GM12873 (cell line): Measurements from ENCODE around the gene UBL4B.

Experiments
- CTCF ChIP-seq: IDR thresholded peaks from 2 replicates; pipeline ENCODE4 v1.5.1; 2012; ENCODE audit warnings: low read depth, mild to moderate bottlenecking, moderate library complexity, low read length, control low read depth; ENCODE audit not compliant: insufficient read depth; ENCODE audit errors: missing control alignments

Gene UBL4B

GRCh38 chr1:110068646-110069403, 43.4 kb upstream of the UBL4B start:
- TF ChIP-seq CTCF = no peak

GRCh38 chr1:110069404-110070281, 42.6 kb upstream of the UBL4B start:
- no peak for TF ChIP-seq CTCF

GRCh38 chr1:110070282-110070669, 42.0 kb upstream of the UBL4B start:
- TF ChIP-seq CTCF = no peak

GRCh38 chr1:110070671-110071242, 41.5 kb upstream of the UBL4B start, which contains the start of gene ALX3:
Gene ALX3 (minus strand): TSS chr1:110070672. CDS start chr1:110070612, 60 bp downstream.
- TF ChIP-seq CTCF = no peak

- TF ChIP-seq CTCF = no peak
These were observed 38.1 kb upstream of the UBL4B start for GRCh38 chr1:110074166-110074565.

- no peak for TF ChIP-seq CTCF
These were observed 35.3 kb upstream of the UBL4B start for GRCh38 chr1:110076789-110077500.
